HG03469 (cell line): ENCODE results near the gene FAM20A.
"Not testable (repeated sequence)": the region's sequence is repeated elsewhere in the genome, so short reads cannot be mapped to it uniquely, and the experiment has no call there.

Source experiments
- ATAC-seq: cut with Tn5 transposase; IDR thresholded peaks from one replicate; pipeline ENCODE4 v1.9.1; 2021; ENCODE audit warnings: mild to moderate bottlenecking, moderate library complexity, moderate number of reproducible peaks; ENCODE audit not compliant: unreplicated experiment

Gene FAM20A

GRCh38 chr17:68533887-68534694 is 67.1 kb downstream of the FAM20A start:
- ATAC-seq: no peak

GRCh38 chr17:68532826-68533225 is 68.3 kb downstream of the FAM20A start:
- ATAC-seq: no peak

- no peak for ATAC-seq
Observed at GRCh38 chr17:68531252-68531651, 69.9 kb downstream of the FAM20A start.

- no peak for ATAC-seq
Observed at GRCh38 chr17:68527314-68527713, 73.9 kb downstream of the FAM20A start.

- no peak for ATAC-seq
Observed at GRCh38 chr17:68526548-68526947, 74.6 kb downstream of the FAM20A start.

- no peak for ATAC-seq
Observed at GRCh38 chr17:68522266-68522665, 78.9 kb downstream of the FAM20A start.

GRCh38 chr17:68519911-68520310 is 81.3 kb downstream of the FAM20A start:
- ATAC-seq: no peak

- not testable (repeated sequence) for ATAC-seq
Observed at GRCh38 chr17:68519051-68519450, 82.1 kb downstream of the FAM20A start.

- no peak for ATAC-seq
Observed at GRCh38 chr17:68518063-68518815, 82.9 kb downstream of the FAM20A start.

GRCh38 chr17:68517605-68518004 is 83.6 kb downstream of the FAM20A start:
- ATAC-seq: not testable (repeated sequence)

GRCh38 chr17:68516732-68517131 is 84.4 kb downstream of the FAM20A start:
- no peak for ATAC-seq

- no peak for ATAC-seq
Observed at GRCh38 chr17:68514831-68515635, 86.1 kb downstream of the FAM20A start.

GRCh38 chr17:68513932-68514331 is 87.2 kb downstream of the FAM20A start:
- ATAC-seq: no peak

- no peak for ATAC-seq
Observed at GRCh38 chr17:68512960-68513474, 88.2 kb downstream of the FAM20A start.

GRCh38 chr17:68512247-68512959 is 88.8 kb downstream of the FAM20A start, which contains the start of gene PRKAR1A:
Gene PRKAR1A, plus strand, starts transcription at chr17:68512430. Its CDS starts 2,970 bp downstream, at chr17:68515400.
- ATAC-seq: peak; percentile 74

GRCh38 chr17:68511671-68512246 is 89.4 kb downstream of the FAM20A start:
- peak; percentile 27 for ATAC-seq

- ATAC-seq: no peak
Observed at GRCh38 chr17:68511254-68511670, 89.9 kb downstream of the FAM20A start.

GRCh38 chr17:68509141-68510057 is 91.8 kb downstream of the FAM20A start:
- no peak for ATAC-seq

- ATAC-seq: no peak
Observed at GRCh38 chr17:68507576-68507975, 93.6 kb downstream of the FAM20A start.
